DMS153 treated with DMSO at 0.1 percent for 48 hours (cell line): Measurements from ENCODE around the gene RPA3.
A peak's percentile ranks its signal among the peaks of the same experiment; 100 is the strongest.
"Not testable (repeated sequence)": the region's sequence is repeated elsewhere in the genome, so short reads cannot be mapped to it uniquely, and the experiment has no call there.

Experiments
- DNase-seq: peaks from one replicate; lab custom pipeline; 2025; ENCODE audit not compliant: unreplicated experiment; lab: John Stamatoyannopoulos, UW

The RPA3 gene

GRCh38 chr7:7695111-7695817, 23.1 kb downstream of the RPA3 start:
- no peak for DNase-seq

DNA sequence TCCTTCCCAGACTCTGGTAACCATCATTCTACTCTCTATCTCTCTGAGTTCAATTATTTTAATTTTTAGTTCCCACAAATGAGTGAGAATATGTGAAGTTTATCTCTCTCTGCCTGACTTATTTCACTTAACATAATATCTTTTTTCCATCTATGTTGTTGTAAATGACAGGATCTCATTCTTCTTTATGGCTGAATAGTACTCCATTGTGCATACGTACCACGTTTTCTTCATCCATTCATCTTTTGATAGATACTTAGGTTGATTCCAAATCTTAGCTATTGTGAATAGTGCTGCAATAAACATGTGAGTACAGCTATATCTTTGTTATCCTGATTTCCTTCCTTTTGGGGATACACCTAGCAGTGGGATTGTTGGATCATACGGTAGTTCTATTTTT, 23.9 kb downstream of the RPA3 start:
- DNase-seq, result no peak

DNA sequence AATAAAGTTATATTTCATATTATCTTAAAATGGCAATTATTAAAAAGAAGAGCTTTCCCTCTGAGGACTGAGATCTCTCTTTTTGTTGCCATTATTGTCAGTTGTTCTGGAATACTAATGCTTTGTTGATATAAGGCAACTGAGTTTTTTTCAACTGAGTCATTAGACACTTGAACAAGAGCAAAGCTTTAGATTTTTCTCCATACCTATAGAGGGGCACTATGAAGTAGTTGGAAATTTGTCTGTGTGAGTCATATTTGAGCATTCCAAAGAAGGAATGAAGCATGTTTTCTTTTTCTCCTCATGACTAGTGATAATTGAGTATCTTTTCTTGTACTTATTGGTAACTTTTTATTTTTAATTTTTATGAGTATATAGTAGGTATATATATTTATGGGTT, 24.5 kb downstream of the RPA3 start:
- DNase-seq, result no peak

- no peak for DNase-seq
Measured at GRCh38 chr7:7688956-7689355, 29.5 kb downstream of the RPA3 start.

- DNase-seq, result no peak
Measured at GRCh38 chr7:7688310-7688709, 30.1 kb downstream of the RPA3 start.

GRCh38 chr7:7687800-7688199, 30.6 kb downstream of the RPA3 start:
- DNase-seq, result no peak

- DNase-seq, result no peak
Measured at GRCh38 chr7:7686811-7687508, 31.4 kb downstream of the RPA3 start.

- no peak for DNase-seq
Measured at GRCh38 chr7:7682861-7683260, 35.5 kb downstream of the RPA3 start.

GRCh38 chr7:7681936-7682329, 36.5 kb downstream of the RPA3 start:
- DNase-seq, result no peak

DNA sequence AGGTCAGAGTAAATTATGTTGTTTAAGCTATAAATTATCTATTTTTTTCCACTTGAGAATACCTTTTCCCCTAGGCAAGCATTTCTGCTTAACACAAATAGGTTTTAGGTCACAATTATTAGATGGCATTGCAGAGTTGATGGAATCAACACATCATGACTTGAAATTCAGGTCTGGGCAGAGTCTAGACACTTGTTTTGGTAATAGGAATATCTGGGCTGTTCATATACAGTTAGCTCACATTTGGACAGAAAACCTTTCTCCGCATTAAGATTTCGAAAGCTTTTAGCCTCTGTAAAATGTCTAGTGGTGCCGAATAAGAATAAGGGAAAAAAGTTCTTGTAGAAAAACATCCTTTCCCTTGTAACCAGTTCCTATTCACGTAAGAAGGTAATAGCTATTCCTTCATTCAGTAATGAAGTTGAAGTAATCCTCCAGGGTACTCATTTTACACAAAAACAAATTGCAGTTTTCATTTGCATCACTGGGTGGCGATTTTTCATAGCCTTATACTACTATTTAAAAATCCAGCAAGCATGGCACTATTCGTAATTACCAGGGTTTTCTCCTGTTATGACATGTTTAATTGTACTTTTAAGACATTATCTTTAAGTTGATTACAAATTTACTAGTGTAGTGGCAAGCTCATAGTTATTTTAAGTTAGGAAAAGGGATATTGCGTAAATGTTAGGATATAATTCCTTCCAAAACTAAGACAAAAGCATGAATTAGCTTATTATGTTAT, 37.0 kb downstream of the RPA3 start:
- DNase-seq, result peak; percentile 97

- DNase-seq, result not testable (repeated sequence)
Measured at GRCh38 chr7:7679640-7680039, 38.8 kb downstream of the RPA3 start.

GRCh38 chr7:7675686-7676085, 42.7 kb downstream of the RPA3 start:
- no peak for DNase-seq

DNA sequence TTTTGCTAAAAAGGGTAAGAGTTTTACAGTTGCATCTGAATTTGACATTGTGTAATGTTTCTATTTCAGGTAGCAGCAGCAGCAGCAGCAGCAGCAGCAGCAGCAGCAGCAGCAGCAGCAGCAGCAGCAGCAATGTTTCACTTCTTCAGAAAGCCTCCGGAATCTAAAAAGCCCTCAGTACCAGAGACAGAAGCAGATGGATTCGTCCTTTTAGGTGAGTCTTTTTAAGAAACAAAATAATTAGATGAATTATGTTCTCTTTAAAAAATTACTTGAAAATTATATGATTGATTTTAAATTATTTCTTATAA, 45.2 kb downstream of the RPA3 start:
- no peak for DNase-seq

GRCh38 chr7:7672545-7673239, 45.7 kb downstream of the RPA3 start:
- no peak for DNase-seq

GRCh38 chr7:7671361-7671760, 47.0 kb downstream of the RPA3 start:
- DNase-seq, result no peak

DNA sequence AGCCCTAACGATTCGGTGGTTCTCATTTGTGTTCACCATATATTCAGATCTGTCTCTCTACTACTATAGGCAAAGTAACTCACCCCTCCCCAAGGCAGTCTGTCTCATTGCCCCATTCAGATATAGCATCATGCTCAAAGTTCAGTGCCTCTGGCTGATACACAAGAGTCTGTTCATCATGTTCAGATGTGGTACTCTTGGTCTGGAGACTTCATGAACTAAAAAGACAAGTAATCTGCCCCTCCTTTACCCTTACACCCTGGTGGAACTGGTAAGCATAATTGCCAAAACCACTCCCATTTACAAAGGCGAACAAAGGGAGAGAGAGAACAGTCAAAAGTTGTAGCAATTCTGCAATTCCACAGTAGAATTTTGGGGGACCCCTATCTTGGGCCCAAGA, 47.9 kb downstream of the RPA3 start:
- no peak for DNase-seq

- DNase-seq, result no peak
Measured at GRCh38 chr7:7668706-7669105, 49.7 kb downstream of the RPA3 start.

DNA sequence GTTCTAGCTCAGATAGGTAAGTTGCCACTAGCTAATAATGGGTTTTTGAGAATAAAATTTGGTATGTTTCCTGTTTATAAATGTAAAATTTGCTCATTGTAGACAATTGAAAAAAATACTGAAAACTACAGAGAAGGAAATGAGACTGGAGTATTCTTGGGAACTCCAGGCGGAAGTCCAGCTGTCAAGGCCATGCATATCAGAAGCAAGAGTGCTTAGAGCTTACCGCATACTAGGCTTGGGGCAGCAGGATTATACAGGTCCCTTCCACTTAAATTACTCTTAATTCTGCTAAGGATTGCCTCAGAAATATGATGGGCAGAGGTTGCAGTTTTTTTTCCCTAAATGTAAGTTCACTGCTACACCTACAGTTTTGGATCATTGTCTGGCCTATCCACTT, 51.2 kb downstream of the RPA3 start:
- DNase-seq, result no peak

DNA sequence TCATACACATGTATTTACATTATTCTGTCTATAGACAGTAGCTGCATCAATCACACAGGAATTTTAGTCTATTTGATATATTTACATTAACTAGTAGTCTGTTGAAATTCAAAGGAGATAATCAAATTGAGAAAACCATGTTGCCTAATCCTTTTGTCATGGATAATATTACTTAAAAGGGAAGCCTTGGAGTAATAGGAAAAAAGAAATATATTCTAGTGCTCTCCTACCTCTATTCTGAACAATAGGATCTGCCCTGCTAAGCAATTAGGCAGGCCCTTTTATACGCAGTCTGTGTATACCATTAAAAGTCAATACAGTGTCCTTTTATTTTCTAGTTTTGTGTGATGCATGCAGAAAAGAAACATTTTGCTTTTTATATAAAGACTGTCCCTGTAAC, 53.4 kb downstream of the RPA3 start:
- DNase-seq, result no peak

GRCh38 chr7:7664291-7664690, 54.1 kb downstream of the RPA3 start:
- no peak for DNase-seq

DNA sequence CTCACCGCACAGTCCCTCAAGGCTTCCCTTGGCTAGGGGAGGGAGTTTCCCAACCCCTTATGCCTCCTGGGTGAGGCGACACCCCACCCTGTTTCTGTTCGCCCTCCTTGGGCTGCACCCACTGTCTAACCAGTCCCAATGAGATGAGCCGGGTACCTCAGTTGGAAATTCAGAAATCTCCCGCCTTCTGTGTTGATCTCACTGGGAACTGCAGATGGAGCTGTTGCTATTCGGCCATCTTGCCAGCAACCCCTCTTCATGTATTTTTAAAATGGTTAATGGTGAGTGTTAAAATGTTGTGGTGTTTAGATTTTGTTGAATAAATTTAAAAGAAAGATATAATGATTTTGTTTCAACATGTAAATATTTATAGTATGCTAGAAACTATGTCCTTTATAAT, 55.9 kb downstream of the RPA3 start:
- peak; percentile 85 for DNase-seq

DNA sequence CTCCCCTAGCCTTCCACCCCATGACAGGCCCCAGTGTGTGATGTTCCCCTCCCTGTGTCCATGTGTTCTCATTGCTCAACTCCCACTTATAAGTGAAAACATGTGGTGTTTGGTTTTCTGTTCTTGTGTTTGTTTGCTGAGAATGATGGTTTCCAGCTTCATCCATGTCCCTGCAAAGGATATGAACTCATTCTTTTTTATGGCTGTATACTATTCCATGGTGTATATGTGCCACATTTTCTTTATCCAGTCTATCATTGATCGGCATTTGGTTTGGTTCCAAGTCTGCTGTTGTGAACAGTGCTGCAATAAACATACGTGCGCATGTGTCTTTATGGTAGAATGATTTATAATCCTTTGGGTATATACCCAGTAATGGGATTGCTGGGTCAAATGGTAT, 61.9 kb downstream of the RPA3 start:
- not testable (repeated sequence) for DNase-seq
